Measurements from ENCODE around the gene EHD1.

- TF ChIP-seq POLR2A (IDR thresholded peaks at IDR 0.05; ENCODE audit: low read depth, low read length) (no peak), CTCF (conservative IDR thresholded peaks at IDR 0.05; ENCODE audit: low read depth, low read length) (no peak), CEBPB (IDR thresholded peaks at IDR 0.05; ENCODE audit: low read depth, low read length) (no peak), MAZ (IDR thresholded peaks at IDR 0.05; ENCODE audit: borderline replicate concordance, low read depth, low read length) (no peak), BHLHE40 (IDR thresholded peaks at IDR 0.05; ENCODE audit: low read depth, low read length) (no peak)
Measured at GRCh38 chr11:64919627-64920026, 41.2 kb upstream of the EHD1 start.

All from IMR-90 (cell line).